ENCODE results near the gene PLPP3. TPM values are rescaled to one million over a fixed set of nuclear protein-coding genes. Genes with fewer than 3 reads are reported as not detected.

The PLPP3 gene
- total RNA-seq, 1 experiment from 2014 or later: 8.2 TPM

- 0 out of 2 replicates have a peak, but pooled peaks cover 1% of the 10 kb centered on the region for H3K4me1 ChIP-seq (ENCODE audit: control insufficient read depth, insufficient read depth, low read length)
- intact Hi-C loops (cut with micrococcal nuclease; ENCODE audit: unreplicated experiment): no loop called here
- no peak overlapping the region for H3K27ac ChIP-seq (ENCODE audit: low read length)
- ChIA-PET CTCF (no interaction called here), POLR2A (no interaction called here)
- DNase-seq (ENCODE audit: low read depth, low spot score) (no peak), ATAC-seq (no peak)
- in situ Hi-C loops (cut with HindIII; ENCODE audit: low pct_unique_long_range_greater_than_20kb, low sequenced_read_pairs): no loop called here
- H3K27me3 ChIP-seq (ENCODE audit: control insufficient read depth, insufficient read depth, low read length): no peaks in the 10 kb centered on the region
- H3K36me3 ChIP-seq (ENCODE audit: control insufficient read depth, insufficient read depth, low read length): no peaks in the 10 kb centered on the region
- H3K4me3 ChIP-seq (ENCODE audit: low read depth in 2 of 2, low read length in 2 of 2): no peak overlapping the region
- H3K9me3 ChIP-seq (ENCODE audit: control insufficient read depth, insufficient read depth, low read depth, low read length): no peaks in the 10 kb centered on the region
- BruUV-seq (replicated peaks): no TSS peak
- TF ChIP-seq CTCF (IDR thresholded peaks at IDR 0.05): no peak
These were observed 14.7 kb downstream of the PLPP3 start for GRCh38 chr1:56564615-56565014.

GRCh38 chr1:56563568-56563967 is 15.8 kb downstream of the PLPP3 start:
- ChIA-PET CTCF (no interaction called here), POLR2A (no interaction called here)
- Histone ChIP-seq H3K9me3 (ENCODE audit: control insufficient read depth, insufficient read depth, low read depth, low read length) (no peaks in the 10 kb centered on the region), H3K4me1 (ENCODE audit: control insufficient read depth, insufficient read depth, low read length) (no peaks in the 10 kb centered on the region), H3K27me3 (ENCODE audit: control insufficient read depth, insufficient read depth, low read length) (no peaks in the 10 kb centered on the region), H3K4me3 (ENCODE audit: low read depth in 2 of 2, low read length in 2 of 2) (no peak overlapping the region), H3K36me3 (ENCODE audit: control insufficient read depth, insufficient read depth, low read length) (no peaks in the 10 kb centered on the region), H3K27ac (ENCODE audit: low read length) (no peak overlapping the region)
- BruUV-seq (replicated peaks): no TSS peak
- intact Hi-C loops (cut with micrococcal nuclease; ENCODE audit: unreplicated experiment) (no loop called here), in situ Hi-C loops (cut with HindIII; ENCODE audit: low pct_unique_long_range_greater_than_20kb, low sequenced_read_pairs) (no loop called here)
- ATAC-seq (no peak), DNase-seq (ENCODE audit: low read depth, low spot score) (no peak)
- TF ChIP-seq REST (IDR thresholded peaks at IDR 0.05; ENCODE audit: insufficient read depth in 1 of 2, low read depth in 2 of 2, low read length in 1 of 2) (no peak), POLR2AphosphoS5 (IDR thresholded peaks at IDR 0.05; ENCODE audit: low read depth, low read length) (no peak), TCF7L2 (IDR thresholded peaks at IDR 0.05; ENCODE audit: low read depth, low read length) (no peak)

- no peaks in the 10 kb centered on the region for H3K4me1 ChIP-seq (ENCODE audit: control insufficient read depth, insufficient read depth, low read length)
- no TSS peak for BruUV-seq (replicated peaks)
- H3K9me3 ChIP-seq (ENCODE audit: control insufficient read depth, insufficient read depth, low read depth, low read length): no peaks in the 10 kb centered on the region
- POLR2A ChIA-PET: no interaction called here
- DNase-seq (ENCODE audit: low read depth, low spot score): no peak
- no peaks in the 10 kb centered on the region for H3K36me3 ChIP-seq (ENCODE audit: control insufficient read depth, insufficient read depth, low read length)
- no peak for ATAC-seq
- H3K4me3 ChIP-seq (ENCODE audit: low read depth in 2 of 2, low read length in 2 of 2): no peak overlapping the region
- H3K27ac ChIP-seq (ENCODE audit: low read length): no peak overlapping the region
- CTCF ChIA-PET: no interaction called here
- TF ChIP-seq TCF7L2 (IDR thresholded peaks at IDR 0.05; ENCODE audit: low read depth, low read length) (no peak), CTCF (IDR thresholded peaks at IDR 0.05) (no peak), SIN3A (IDR thresholded peaks at IDR 0.05; ENCODE audit: borderline replicate concordance, insufficient read depth, low read depth, low read length) (no peak), POLR2AphosphoS5 (IDR thresholded peaks at IDR 0.05; ENCODE audit: low read depth, low read length) (no peak), REST (IDR thresholded peaks at IDR 0.05; ENCODE audit: insufficient read depth in 1 of 2, low read depth in 2 of 2, low read length in 1 of 2) (no peak)
- in situ Hi-C loops (cut with HindIII; ENCODE audit: low pct_unique_long_range_greater_than_20kb, low sequenced_read_pairs) (no loop called here), intact Hi-C loops (cut with micrococcal nuclease; ENCODE audit: unreplicated experiment) (no loop called here)
- H3K27me3 ChIP-seq (ENCODE audit: control insufficient read depth, insufficient read depth, low read length): no peaks in the 10 kb centered on the region
These were observed 16.4 kb downstream of the PLPP3 start for GRCh38 chr1:56562891-56563452.
